Spleen (tissue), 7 donors: ENCODE data around the gene SPATA6.

Experiments used
- CTCF ChIP-seq, 11 experiments: fragments of 200-600 bp in 7 of 11; fragments of 450-650 bp in 4 of 11; sonication (generic) in 4 of 11; IDR thresholded peaks in 8 of 11; conservative IDR thresholded peaks in 3 of 11; 1 replicate in 7 of 11; 2 replicates in 4 of 11; pipeline versions ENCODE4 v1.4.0 to v1.8.0; 2016 to 2021; ENCODE audit warnings: antibody characterized with exemption in 11 of 11, inconsistent platforms in 4 of 11, mild to moderate bottlenecking in 1 of 11
- POLR2A ChIP-seq, 3 donors: fragments of 450-650 bp; IDR thresholded peaks; one replicate each; pipeline ENCODE4 v1.5.1; 2017; ENCODE audit warnings: antibody characterized with exemption in 3 of 3, mild to moderate bottlenecking in 1 of 3
- donor health status: DM: no; HTN: no; CAD: no; lungs with moderate emphysema.
- donor health status: DM: no; HTN: no; CAD: no.
- donor health status: DM: no; HTN: no; CAD: no.

GRCh38 chr1:48362901-48363300, 109.1 kb downstream of the SPATA6 start:
- TF ChIP-seq CTCF (IDR thresholded peaks at IDR 0.05 in 8 of 11, conservative IDR thresholded peaks at IDR 0.05 in 3 of 11) (no peak), POLR2A (IDR thresholded peaks at IDR 0.05) (no peak)
